Transverse colon (tissue), 4 donors: ENCODE measurements around the gene SUN1.

Source experiments
- EP300 ChIP-seq: sonication (generic); formaldehyde crosslinking; IDR thresholded peaks from one replicate; pipeline ENCODE4 v1.6.1; 2017; ENCODE audit warnings: antibody characterized with exemption, low read depth
- POLR2A ChIP-seq: fragments of 450-650 bp; IDR thresholded peaks from one replicate; pipeline ENCODE4 v1.6.1; 2016; ENCODE audit warnings: antibody characterized with exemption, mild to moderate bottlenecking, moderate library complexity
- POLR2AphosphoS5 ChIP-seq, 3 donors: sonication (generic); formaldehyde crosslinking; IDR thresholded peaks; one replicate each; pipeline ENCODE4 v1.6.1; 2016; ENCODE audit warnings: antibody characterized with exemption in 3 of 3
- TF ChIP-seq, protein P1 (sequence below), 5 experiments: fragments of 200-600 bp in 3 of 5; fragments of 450-650 bp in 2 of 5; sonication (generic) in 3 of 5; IDR thresholded peaks; 1 replicate in 2 of 5; 2 replicates in 3 of 5; pipeline ENCODE4 v1.5.1; 2016 to 2017; ENCODE audit warnings: antibody characterized with exemption in 5 of 5, inconsistent platforms in 3 of 5, mild to moderate bottlenecking in 2 of 5, moderate library complexity in 1 of 5

DNA sequence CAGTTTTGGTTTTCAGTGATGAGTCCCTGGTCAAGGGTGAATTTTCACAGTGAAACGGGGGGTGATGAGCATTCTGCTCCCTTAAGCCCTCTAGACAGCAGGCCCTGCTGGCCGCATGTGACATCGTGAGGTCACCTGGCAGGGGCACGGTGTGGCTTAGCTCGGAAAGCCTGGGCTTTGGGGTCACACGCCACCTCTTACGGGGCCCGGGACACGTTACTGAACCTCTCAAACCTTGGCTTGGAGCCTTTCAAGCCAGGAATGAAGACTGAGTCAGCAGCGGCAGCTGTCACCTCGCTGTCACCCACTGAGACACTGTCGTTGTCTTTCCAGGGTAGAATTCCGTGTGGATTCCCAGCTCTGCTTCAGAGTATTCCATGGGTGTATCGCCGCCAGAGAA, 48.2 kb downstream of the SUN1 start:
- no peak for TF ChIP-seq POLR2A
- TF ChIP-seq, protein P1, sequence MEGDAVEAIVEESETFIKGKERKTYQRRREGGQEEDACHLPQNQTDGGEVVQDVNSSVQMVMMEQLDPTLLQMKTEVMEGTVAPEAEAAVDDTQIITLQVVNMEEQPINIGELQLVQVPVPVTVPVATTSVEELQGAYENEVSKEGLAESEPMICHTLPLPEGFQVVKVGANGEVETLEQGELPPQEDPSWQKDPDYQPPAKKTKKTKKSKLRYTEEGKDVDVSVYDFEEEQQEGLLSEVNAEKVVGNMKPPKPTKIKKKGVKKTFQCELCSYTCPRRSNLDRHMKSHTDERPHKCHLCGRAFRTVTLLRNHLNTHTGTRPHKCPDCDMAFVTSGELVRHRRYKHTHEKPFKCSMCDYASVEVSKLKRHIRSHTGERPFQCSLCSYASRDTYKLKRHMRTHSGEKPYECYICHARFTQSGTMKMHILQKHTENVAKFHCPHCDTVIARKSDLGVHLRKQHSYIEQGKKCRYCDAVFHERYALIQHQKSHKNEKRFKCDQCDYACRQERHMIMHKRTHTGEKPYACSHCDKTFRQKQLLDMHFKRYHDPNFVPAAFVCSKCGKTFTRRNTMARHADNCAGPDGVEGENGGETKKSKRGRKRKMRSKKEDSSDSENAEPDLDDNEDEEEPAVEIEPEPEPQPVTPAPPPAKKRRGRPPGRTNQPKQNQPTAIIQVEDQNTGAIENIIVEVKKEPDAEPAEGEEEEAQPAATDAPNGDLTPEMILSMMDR (IDR thresholded peaks at IDR 0.05), result no peak
- TF ChIP-seq POLR2AphosphoS5 (IDR thresholded peaks at IDR 0.05), result no peak
- no peak for TF ChIP-seq EP300
